H1 (cell line): ENCODE results near the gene CAMK2A. TPM values are rescaled to one million over a fixed set of nuclear protein-coding genes. Genes with fewer than 3 reads are reported as not detected.

Experiments used
- CTCF ChIA-PET: fragments of 300-600 bp; sonication (Branson Sonifier 250); formaldehyde crosslinking; loops from one replicate; lab custom pipeline; 2021; ENCODE audit not compliant: partially characterized antibody; lab: Charles Lee
- POLR2A ChIA-PET: fragments of 300-600 bp; sonication (Branson Sonifier 250); formaldehyde crosslinking; loops from one replicate; lab custom pipeline; 2021; ENCODE audit warnings: inconsistent platforms; ENCODE audit not compliant: partially characterized antibody; lab: Charles Lee
- DNase-seq, 2 experiments: peaks; one replicate each; pipeline versions ENCODE4 v3.0.0 to v3.0.0-alpha.2; 2010 to 2022; ENCODE audit warnings: low spot score in 2 of 2, low read depth in 1 of 2, mixed read lengths in 1 of 2
- FAIRE-seq: peaks from 2 replicates; lab custom pipeline; 2011; peaks lifted over from hg19 to GRCh38; lab: Jason Lieb, UNC
- H2AFZ ChIP-seq: 2 replicates; pipeline ENCODE4 v1.8.1; 2012; ENCODE audit warnings: low read length, inconsistent platforms
- H2AK5ac ChIP-seq: 2 replicates; pipeline ENCODE4 v1.6.1; 2013; ENCODE audit warnings: low read depth, low read length
- H2BK120ac ChIP-seq: replicated peaks from 2 replicates; pipeline ENCODE3; 2013; ENCODE audit warnings: low read depth, low read length, inconsistent platforms
- H2BK12ac ChIP-seq: 2 replicates; pipeline ENCODE4 v1.6.1; 2013; ENCODE audit warnings: low read depth, low read length
- H2BK15ac ChIP-seq: 2 replicates; pipeline ENCODE4 v1.6.1; 2013; ENCODE audit warnings: low read length
- H2BK20ac ChIP-seq: 2 replicates; pipeline ENCODE4 v1.6.1; 2013; ENCODE audit warnings: low read length
- H2BK5ac ChIP-seq: 2 replicates; pipeline ENCODE4 v1.6.1; 2013; ENCODE audit warnings: low read depth, low read length
- H3K14ac ChIP-seq: 2 replicates; pipeline ENCODE4 v1.6.1; 2013; ENCODE audit warnings: inconsistent platforms; ENCODE audit not compliant: insufficient read length
- H3K18ac ChIP-seq: 2 replicates; pipeline ENCODE4 v1.6.1; 2013; ENCODE audit warnings: low read length; ENCODE audit errors: extremely low read depth
- H3K23ac ChIP-seq: 2 replicates; pipeline ENCODE4 v1.6.1; 2013; ENCODE audit warnings: inconsistent platforms; ENCODE audit not compliant: insufficient read length
- H3K23me2 ChIP-seq: 2 replicates; pipeline ENCODE4 v1.6.1; 2013; ENCODE audit warnings: low read depth, low read length
- H3K27ac ChIP-seq: 2 replicates; pipeline ENCODE4 v1.6.1; 2011; ENCODE audit warnings: low read depth, low read length, inconsistent platforms
- H3K27me3 ChIP-seq, 4 experiments: replicated peaks in 1 of 4; 1 replicate in 1 of 4; 2 replicates in 3 of 4; pipeline versions ENCODE4 v1.6.1 to v1.8.1; 2011 to 2013; ENCODE audit warnings: low read length in 3 of 4, mild to moderate bottlenecking in 3 of 4, inconsistent platforms in 2 of 4, mixed read lengths in 2 of 4, moderate library complexity in 1 of 4; ENCODE audit not compliant: control insufficient read depth in 3 of 4, insufficient read depth in 3 of 4; ENCODE audit errors: extremely low read depth in 1 of 4
- H3K36me3 ChIP-seq, 4 experiments: 2 replicates each; pipeline versions ENCODE4 v1.6.1 to v1.8.1; 2011 to 2013; ENCODE audit warnings: mild to moderate bottlenecking in 4 of 4, low read length in 3 of 4, moderate library complexity in 2 of 4, control low read depth in 1 of 4, inconsistent platforms in 1 of 4; ENCODE audit not compliant: insufficient read depth in 4 of 4, control insufficient read depth in 2 of 4
- H3K4ac ChIP-seq: replicated peaks from 2 replicates; pipeline ENCODE3; 2013; ENCODE audit warnings: low read length, low read depth, mixed read lengths, inconsistent platforms; ENCODE audit not compliant: insufficient read length
- H3K4me1 ChIP-seq, 4 experiments: replicated peaks in 1 of 4; 1 replicate in 1 of 4; 2 replicates in 3 of 4; pipeline versions ENCODE4 v1.6.1 to v1.8.1; 2011 to 2013; ENCODE audit warnings: low read length in 3 of 4, inconsistent platforms in 2 of 4, mixed read lengths in 1 of 4; ENCODE audit not compliant: insufficient read depth in 4 of 4, control insufficient read depth in 3 of 4
- H3K4me2 ChIP-seq, 2 experiments: 2 replicates each; pipeline versions ENCODE4 v1.6.1 to v1.8.1; 2011 to 2013; ENCODE audit warnings: low read depth in 2 of 2, low read length in 2 of 2, control low read depth in 1 of 2, inconsistent platforms in 1 of 2, mild to moderate bottlenecking in 1 of 2; ENCODE audit not compliant: insufficient read depth in 1 of 2
- H3K4me3 ChIP-seq, 4 experiments: fragments of 200-600, 300-600 bp in 1 of 4; sonication (generic), shearing (Covaris generic), sonication (Bioruptor Twin) in 1 of 4; 2 replicates each; pipeline versions ENCODE4 v1.5.1 to v1.8.1; 2011 to 2016; ENCODE audit warnings: low read length in 4 of 4, low read depth in 3 of 4, control low read depth in 2 of 4, inconsistent platforms in 2 of 4, mild to moderate bottlenecking in 2 of 4, mixed read lengths in 1 of 4, moderate library complexity in 1 of 4; ENCODE audit not compliant: insufficient read depth in 2 of 4; ENCODE audit errors: extremely low read depth in 1 of 4
- H3K56ac ChIP-seq: replicated peaks from 2 replicates; pipeline ENCODE3; 2013; ENCODE audit warnings: low read depth, mild to moderate bottlenecking, mixed read lengths, low read length, inconsistent platforms; ENCODE audit not compliant: insufficient read length
- H3K79me1 ChIP-seq: 2 replicates; pipeline ENCODE4 v1.6.1; 2013; ENCODE audit warnings: low read depth, low read length, control low read depth
- H3K79me2 ChIP-seq, 2 experiments: 2 replicates each; pipeline versions ENCODE4 v1.6.1 to v1.8.1; 2012 to 2013; ENCODE audit warnings: low read length in 2 of 2, mild to moderate bottlenecking in 2 of 2, inconsistent platforms in 1 of 2; ENCODE audit not compliant: insufficient read depth in 2 of 2, control insufficient read depth in 1 of 2
- H3K9ac ChIP-seq, 4 experiments: replicated peaks in 1 of 4; 1 replicate in 1 of 4; 2 replicates in 3 of 4; pipeline versions ENCODE4 v1.6.1 to v1.8.1; 2011 to 2013; ENCODE audit warnings: low read depth in 3 of 4, low read length in 3 of 4, control low read depth in 2 of 4, mild to moderate bottlenecking in 2 of 4, moderate library complexity in 2 of 4, inconsistent platforms in 1 of 4; ENCODE audit errors: extremely low read depth in 1 of 4
- H3K9me3 ChIP-seq, 2 experiments: 2 replicates each; pipeline versions ENCODE4 v1.6.1 to v1.8.1; 2012 to 2013; ENCODE audit warnings: mild to moderate bottlenecking in 2 of 2, moderate library complexity in 2 of 2, control low read depth in 1 of 2, inconsistent platforms in 1 of 2, low read depth in 1 of 2, low read length in 1 of 2, mixed read lengths in 1 of 2; ENCODE audit not compliant: insufficient read depth in 2 of 2
- H4K20me1 ChIP-seq, 2 experiments: replicated peaks in 1 of 2; 2 replicates each; pipeline versions ENCODE3 to v1.8.1; 2011 to 2013; ENCODE audit warnings: inconsistent platforms in 2 of 2, low read length in 2 of 2, mild to moderate bottlenecking in 1 of 2; ENCODE audit not compliant: insufficient read depth in 2 of 2, control insufficient read depth in 1 of 2
- H4K5ac ChIP-seq: 2 replicates; pipeline ENCODE4 v1.6.1; 2013; ENCODE audit warnings: low read length, low read depth, mixed read lengths, inconsistent platforms; ENCODE audit not compliant: insufficient read length
- H4K8ac ChIP-seq: 2 replicates; pipeline ENCODE4 v1.8.0; 2013; ENCODE audit warnings: mild to moderate bottlenecking, moderate library complexity, low read length, inconsistent platforms; ENCODE audit not compliant: insufficient read depth; ENCODE audit errors: extremely low read depth
- H4K91ac ChIP-seq: replicated peaks from 2 replicates; pipeline ENCODE3; 2013; ENCODE audit warnings: low read length, mixed read lengths, inconsistent platforms; ENCODE audit not compliant: insufficient read length
- CBX5 ChIP-seq: fragments of 300-800, 300-1000 bp; sonication (generic); IDR thresholded peaks from 2 replicates; pipeline ENCODE4 v1.7.1; 2016; ENCODE audit warnings: antibody characterized with exemption, low read length, low read depth
- KDM4A ChIP-seq: IDR thresholded peaks from one replicate; pipeline ENCODE4 v1.7.1; 2012; ENCODE audit warnings: low read depth, mild to moderate bottlenecking, moderate library complexity, low read length, inconsistent platforms; ENCODE audit not compliant: severe bottlenecking
- RXRA ChIP-seq: IDR thresholded peaks from 2 replicates; pipeline ENCODE4 v1.6.1; 2011; ENCODE audit warnings: low read depth, mild to moderate bottlenecking, low read length, moderate library complexity; ENCODE audit not compliant: insufficient read depth
- SP1 ChIP-seq: IDR thresholded peaks from 2 replicates; pipeline ENCODE4 v1.6.1; 2011; ENCODE audit warnings: low read depth, low read length
- SRF ChIP-seq: IDR thresholded peaks from 2 replicates; pipeline ENCODE4 v1.6.1; 2011; ENCODE audit warnings: mild to moderate bottlenecking, low read depth, low read length, moderate library complexity
- WGBS, 2 experiments: shearing (Covaris generic) in 1 of 2; methylation state at CpG; one replicate each; pipeline versions ENCODE4 v1.1.6 to v1.1.7; 2013 to 2015; ENCODE audit warnings: low lambda C conversion rate in 2 of 2, mixed read lengths in 2 of 2, inconsistent platforms in 1 of 2, low coverage in 1 of 2, missing lambda C conversion rate in 1 of 2; ENCODE audit not compliant: insufficient replicate concordance in 2 of 2, insufficient coverage in 1 of 2, insufficient read length in 1 of 2; ENCODE audit errors: extremely low coverage in 1 of 2, missing lambda C conversion rate in 1 of 2; 5-methylcytosine and 5-hydroxymethylcytosine counted together
- polyA plus RNA-seq, 7 experiments: library from polyadenylated mRNA; depleted of rRNA in 3 of 7; stranded (reverse) in 5 of 7; unstranded in 2 of 7; fragments of >200 nt in 5 of 7; fragments of 200-250 nt in 2 of 7; gene quantifications; 1 replicate in 5 of 7; 2 replicates in 1 of 7; 4 replicates in 1 of 7; pipeline versions ENCODE4 v1.2.1 to v1.2.3, GENCODE V29; 2011 to 2013; ENCODE audit warnings: missing spikeins in 2 of 7, mixed read lengths in 2 of 7
- total RNA-seq: library from RNA; stranded (reverse); fragmentation: NEBNext Ultra II Directional; extraction: Animal tissue kit (Norgen Biotek cat#: 25700); gene quantifications from 2 replicates; pipeline ENCODE4 v1.2.1, GENCODE V29; 2021

CAMK2A gene
- total and polyA plus RNA-seq, 2 of the 8 experiments (the other 6 are each of a cell fraction or from before 2014, with no cell fraction given) = 0.20 to 0.28 TPM

DNA sequence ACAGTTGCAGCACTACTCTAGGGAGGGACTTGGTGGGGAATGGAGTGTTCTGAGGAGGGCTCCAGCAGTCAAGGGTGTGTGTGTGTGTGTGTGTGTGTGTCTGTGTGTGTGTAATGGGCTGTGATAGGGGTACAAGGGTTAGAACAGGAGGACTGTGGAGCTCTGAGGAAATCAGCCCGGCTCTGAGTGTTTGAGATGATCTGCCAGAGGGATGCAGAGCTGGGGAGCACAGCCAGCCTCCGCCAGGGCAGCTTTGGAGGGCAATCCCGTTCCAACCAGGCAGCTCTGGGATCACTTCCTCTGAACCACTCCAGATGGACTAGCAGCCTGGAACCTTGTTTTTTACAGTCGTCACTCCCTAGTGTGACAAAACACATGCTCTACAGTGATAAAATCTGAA lies 102.7 kb downstream of the CAMK2A start:
- Histone ChIP-seq H4K5ac (no peak overlapping the region), H3K56ac (no peak overlapping the region), H4K91ac (no peak overlapping the region), H3K23me2 (peaks cover 6% of the 10 kb centered on the region; the same call in 1 of the 2 replicates), H4K20me1 (peaks cover 1 to 3% of the 10 kb centered on the region in 2 experiments), H3K4me3 (no peak overlapping the region), H3K18ac (no peak overlapping the region), H2BK12ac (0 out of 2 replicates have a peak overlapping the region, but pooled peaks have one; percentile 11), H3K4ac (no peak overlapping the region), H3K4me1 (peaks cover 4 to 26% (median 8%) of the 10 kb centered on the region in 4 experiments), H2AFZ (no peak overlapping the region), H2BK20ac (no peak overlapping the region), H3K79me1 (no peaks in the 10 kb centered on the region), H2BK120ac (no peak overlapping the region), H3K27ac (no peak overlapping the region), H2BK15ac (no peak overlapping the region), H2BK5ac (no peak overlapping the region), H3K9me3 (no peaks in the 10 kb centered on the region), H3K23ac (no peak overlapping the region), H3K79me2 (no peaks in the 10 kb centered on the region), H3K9ac (no peak overlapping the region), H3K27me3 (peaks cover 29 to 60% (median 53%) of the 10 kb centered on the region in 4 experiments), H4K8ac (no peak overlapping the region), H3K14ac (no peak overlapping the region), H3K4me2 (no peak overlapping the region), H3K36me3 (no peaks in the 10 kb centered on the region), H2AK5ac (no peak overlapping the region)
- 87% methylated on average over 4 of the region's 4 CpGs; no CpG with 5 or more reads in 1 of the 2 experiments for WGBS, 2 experiments
- DNase-seq (no peak), FAIRE-seq (no peak)
- TF ChIP-seq SP1 (no peak), RXRA (no peak), CBX5 (no peak), KDM4A (no peak), SRF (no peak)
- POLR2A ChIA-PET = interaction anchor here (0.7 kb wide), 1 partner anchor 28 kb away, joined by 3 read pairs; no protein-coding TSS in a partner anchor
- CTCF ChIA-PET = interaction anchor here (0.9 to 23.7 kb wide), 5 partner anchors 12 to 51 kb away, joined by 3 to 302 read pairs (median 5); no protein-coding TSS in a partner anchor
